Measurements from ENCODE around the gene EHMT1.

GRCh38 chr9:137690930-137691645 is 72.3 kb downstream of the EHMT1 start:
- TF ChIP-seq POLR2AphosphoS5 (IDR thresholded peaks at IDR 0.05; ENCODE audit: low read depth, low read length) (no peak), POLR2A (IDR thresholded peaks at IDR 0.05; ENCODE audit: low read depth, low read length) (no peak)
